ENCODE data around the gene OR5B12. TPM values are rescaled to one million over a fixed set of nuclear protein-coding genes. Genes with fewer than 3 reads are reported as not detected.

Gene OR5B12
- total and polyA plus RNA-seq, 2 of the 4 experiments (the other 2 are of a cell fraction) = not detected

DNA sequence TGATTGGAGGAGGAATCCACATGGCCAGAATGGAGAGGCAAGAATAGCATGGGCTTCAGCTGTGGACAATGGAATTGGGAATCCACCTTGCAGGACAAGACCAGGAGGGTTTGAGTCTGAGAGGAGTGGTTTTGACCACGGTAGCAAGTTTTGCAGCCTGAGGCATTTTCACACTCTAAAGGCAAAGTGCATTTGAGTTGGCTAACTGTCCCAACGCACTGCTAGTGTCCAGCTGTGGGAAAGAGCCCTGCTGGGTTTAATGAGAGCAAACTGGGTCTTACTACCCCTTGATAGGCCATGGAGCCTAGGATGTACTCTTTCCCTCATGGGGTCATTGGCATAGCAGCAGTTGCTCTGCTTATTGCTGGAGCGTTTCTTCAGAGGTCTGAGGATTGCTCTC is 14.0 kb downstream of the OR5B12 start, which contains the start of gene OR5B2:
OR5B2 (minus strand) TSS at position 101 of the 400 bp plus-strand sequence. CDS start 4,860 bp downstream, outside the sequence.
- dilution Hi-C loops (cut with HindIII; ENCODE audit: low sequenced_read_pairs, unreplicated experiment) (no loop called here), in situ Hi-C loops (cut with MboI; ENCODE audit: low sequenced_read_pairs) (no loop called here), intact Hi-C loops (cut with micrococcal nuclease) (no loop called here)
- POLR2A ChIA-PET (ENCODE audit: unreplicated experiment) = no interaction called here
- Histone ChIP-seq H3K56ac (ENCODE audit: extremely low read depth, insufficient read depth, low read length) (no peak within 1 kb of the TSS), H4K20me1 (ENCODE audit: insufficient read depth, low read length) (no peaks in the 10 kb centered on the region), H3K18ac (ENCODE audit: low read depth, low read length) (no peak within 1 kb of the TSS), H2AK9ac (replicated peaks; ENCODE audit: low read depth, low read length, poor library complexity) (no peak within 1 kb of the TSS), H2AK5ac (ENCODE audit: low read depth, low read length) (no peak within 1 kb of the TSS), H3K23ac (ENCODE audit: low read depth, low read length) (no peak within 1 kb of the TSS), H2BK15ac (ENCODE audit: low read depth, low read length) (no peak within 1 kb of the TSS), H3K79me1 (ENCODE audit: low read depth in 1 of 2, low read length in 2 of 2) (no peaks in the 10 kb centered on the region), H3K9me1 (ENCODE audit: insufficient read depth, low read length) (no peaks in the 10 kb centered on the region), H3K4me1 (ENCODE audit: control insufficient read depth, insufficient read depth, low read length) (no peaks in the 10 kb centered on the region), H2AFZ (replicated peaks; ENCODE audit: low read length, poor library complexity) (no peak within 1 kb of the TSS), H3K4me2 (ENCODE audit: low read depth, low read length) (no peak within 1 kb of the TSS), H3K27me3 (ENCODE audit: control insufficient read depth, insufficient read depth, low read length) (no peaks in the 10 kb centered on the region), H2BK20ac (ENCODE audit: low read depth, low read length) (no peak within 1 kb of the TSS), H2BK120ac (ENCODE audit: low read depth, low read length) (no peak within 1 kb of the TSS), H3K14ac (replicated peaks; ENCODE audit: low read depth, low read length) (no peak within 1 kb of the TSS), H4K5ac (ENCODE audit: low read depth, low read length) (no peak within 1 kb of the TSS), H3K27ac (ENCODE audit: insufficient read depth, low read length) (no peak within 1 kb of the TSS), H3K4ac (ENCODE audit: low read depth, low read length) (no peak within 1 kb of the TSS), H4K8ac (ENCODE audit: low read depth in 2 of 2, low read length in 2 of 2) (no peak within 1 kb of the TSS), H2BK5ac (ENCODE audit: low read depth, low read length, poor library complexity, severe bottlenecking) (no peak within 1 kb of the TSS), H3K9ac (ENCODE audit: low read depth, low read length) (no peak within 1 kb of the TSS), H4K91ac (ENCODE audit: insufficient read depth, low read depth, low read length) (no peak within 1 kb of the TSS), H3K36me3 (ENCODE audit: control insufficient read depth, insufficient read depth, low read length) (no peaks in the 10 kb centered on the region), H3K4me3 (ENCODE audit: insufficient read depth, low read depth, low read length) (no peak within 1 kb of the TSS), H3K9me3 (ENCODE audit: control insufficient read depth, insufficient read depth, low read length) (no peaks in the 10 kb centered on the region)
- no TSS peak for BruUV-seq (replicated peaks)
- no peak for TF ChIP-seq MAZ (IDR thresholded peaks at IDR 0.05; ENCODE audit: borderline replicate concordance, low read depth, low read length)
- no peak for TF ChIP-seq POLR2A (IDR thresholded peaks at IDR 0.05; ENCODE audit: low read depth, low read length)
- no peak for TF ChIP-seq RAD21 (IDR thresholded peaks at IDR 0.05; ENCODE audit: low read length)
- no peak for TF ChIP-seq MAFK (IDR thresholded peaks at IDR 0.05; ENCODE audit: low read depth, low read length)
- TF ChIP-seq SMC3 (IDR thresholded peaks at IDR 0.05; ENCODE audit: low read depth, low read length) = no peak
- TF ChIP-seq, protein P1, sequence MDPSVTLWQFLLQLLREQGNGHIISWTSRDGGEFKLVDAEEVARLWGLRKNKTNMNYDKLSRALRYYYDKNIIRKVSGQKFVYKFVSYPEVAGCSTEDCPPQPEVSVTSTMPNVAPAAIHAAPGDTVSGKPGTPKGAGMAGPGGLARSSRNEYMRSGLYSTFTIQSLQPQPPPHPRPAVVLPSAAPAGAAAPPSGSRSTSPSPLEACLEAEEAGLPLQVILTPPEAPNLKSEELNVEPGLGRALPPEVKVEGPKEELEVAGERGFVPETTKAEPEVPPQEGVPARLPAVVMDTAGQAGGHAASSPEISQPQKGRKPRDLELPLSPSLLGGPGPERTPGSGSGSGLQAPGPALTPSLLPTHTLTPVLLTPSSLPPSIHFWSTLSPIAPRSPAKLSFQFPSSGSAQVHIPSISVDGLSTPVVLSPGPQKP (IDR thresholded peaks at IDR 0.05; ENCODE audit: borderline replicate concordance, low read depth, low read length) = no peak
- TF ChIP-seq CEBPB (IDR thresholded peaks at IDR 0.05; ENCODE audit: low read depth, low read length) = no peak
- TF ChIP-seq MXI1 (IDR thresholded peaks at IDR 0.05; ENCODE audit: borderline replicate concordance, low read depth, low read length) = no peak
- no peak for TF ChIP-seq NFE2L2 (IDR thresholded peaks at IDR 0.05; ENCODE audit: low read depth, low read length)
- ATAC-seq (ENCODE audit: low read depth) (no peak), DNase-seq (no peak)
- CTCF ChIA-PET = no interaction called here
- WGBS, 2 experiments (ENCODE audit: extremely low coverage in 2 of 2, insufficient read length in 1 of 2) = 20% methylated on average over 1 of the region's 3 CpGs; no CpG with 5 or more reads in 1 of the 2 experiments

Data from IMR-90 (cell line).